HG02981 (cell line): ENCODE data around the gene TULP3.

Source experiments
- ATAC-seq: cut with Tn5 transposase; IDR thresholded peaks from one replicate; pipeline ENCODE4 v1.9.1; 2021; ENCODE audit warnings: mild to moderate bottlenecking, moderate library complexity; ENCODE audit not compliant: unreplicated experiment

Gene TULP3

DNA sequence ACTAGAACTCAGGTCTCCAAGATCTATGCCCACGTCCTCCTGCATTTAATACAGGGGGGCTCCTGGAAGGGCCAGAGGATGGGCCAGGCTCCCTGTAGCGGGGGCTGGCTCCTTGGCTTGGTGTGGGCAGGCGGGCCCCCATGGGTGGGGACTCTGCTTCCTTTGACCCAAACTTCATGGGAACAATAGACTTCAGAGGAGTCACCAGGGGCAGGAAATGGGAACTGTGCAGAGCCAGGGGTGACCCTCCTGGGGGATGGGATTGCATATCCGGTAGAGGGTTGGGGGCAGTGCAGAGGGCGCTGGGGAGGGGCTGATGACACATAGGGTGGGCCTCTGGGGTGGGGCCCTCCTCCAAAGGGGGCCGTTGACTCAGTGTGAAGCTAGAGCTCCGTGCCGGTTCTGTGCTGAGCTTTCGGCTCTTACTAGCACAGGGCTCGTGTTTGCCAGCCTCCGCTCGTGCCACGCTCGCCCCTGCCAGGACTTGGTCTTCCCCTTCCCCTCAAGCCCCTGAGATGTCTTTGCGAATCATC, 73.1 kb downstream of the TULP3 start:
- ATAC-seq, result no peak

DNA sequence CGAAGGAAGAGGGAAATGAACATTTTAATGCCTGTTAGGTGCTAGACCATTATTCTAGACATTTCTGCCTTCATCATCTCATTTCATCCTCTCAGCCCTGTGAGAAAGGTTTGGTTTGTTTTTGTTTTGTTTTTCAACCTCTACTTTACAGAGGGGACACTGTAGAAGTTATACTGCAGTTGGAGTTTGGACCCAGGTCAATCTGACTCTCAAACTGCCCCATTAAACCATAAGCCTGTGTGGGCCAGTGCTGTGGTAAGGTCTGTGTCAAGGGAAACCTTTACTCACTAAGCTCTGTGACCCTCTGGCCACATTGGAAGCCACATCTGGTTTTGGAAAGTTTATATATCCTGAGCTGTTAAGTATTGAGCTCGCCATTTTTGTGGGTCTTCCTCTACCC, 77.0 kb downstream of the TULP3 start:
- no peak for ATAC-seq

DNA sequence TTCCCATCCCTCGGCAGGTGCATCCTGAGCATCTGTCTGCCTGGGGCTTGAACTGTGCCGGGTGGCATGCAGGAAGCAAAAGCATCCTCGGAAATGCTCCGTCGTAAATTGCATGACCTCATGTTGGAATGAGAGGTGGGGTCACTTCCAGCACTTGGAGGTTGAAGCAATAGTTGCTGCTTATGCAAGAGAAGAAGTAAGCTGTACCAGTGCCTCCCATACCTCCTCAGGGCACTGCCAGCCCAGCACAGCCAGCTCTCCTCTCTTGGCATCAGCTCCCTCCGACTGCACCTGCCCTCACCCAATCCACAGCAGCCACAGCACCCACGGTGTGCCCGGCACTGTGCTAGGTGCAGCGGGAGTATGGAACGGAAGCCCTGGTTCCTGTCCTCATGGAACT, 80.1 kb downstream of the TULP3 start:
- no peak for ATAC-seq

DNA sequence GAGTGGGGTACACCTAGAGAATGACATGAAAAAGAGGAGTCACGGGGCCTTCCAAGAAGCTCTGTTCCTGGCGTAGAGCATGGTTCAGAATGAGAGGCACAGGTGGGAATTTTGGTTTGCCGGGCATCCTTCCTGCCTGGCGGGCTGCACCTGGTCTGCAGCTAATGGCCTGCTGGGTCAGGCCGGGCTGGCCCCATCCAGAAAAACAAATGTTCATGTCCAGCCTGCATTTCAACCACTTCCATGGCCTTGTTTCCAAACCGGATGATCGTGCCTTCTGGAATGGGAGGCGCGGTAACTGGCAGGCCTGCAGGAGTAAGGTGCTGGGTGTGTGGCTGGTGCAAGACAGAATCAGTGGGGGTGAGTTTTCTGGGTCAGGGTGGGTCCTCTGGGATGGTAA, 82.9 kb downstream of the TULP3 start:
- no peak for ATAC-seq

DNA sequence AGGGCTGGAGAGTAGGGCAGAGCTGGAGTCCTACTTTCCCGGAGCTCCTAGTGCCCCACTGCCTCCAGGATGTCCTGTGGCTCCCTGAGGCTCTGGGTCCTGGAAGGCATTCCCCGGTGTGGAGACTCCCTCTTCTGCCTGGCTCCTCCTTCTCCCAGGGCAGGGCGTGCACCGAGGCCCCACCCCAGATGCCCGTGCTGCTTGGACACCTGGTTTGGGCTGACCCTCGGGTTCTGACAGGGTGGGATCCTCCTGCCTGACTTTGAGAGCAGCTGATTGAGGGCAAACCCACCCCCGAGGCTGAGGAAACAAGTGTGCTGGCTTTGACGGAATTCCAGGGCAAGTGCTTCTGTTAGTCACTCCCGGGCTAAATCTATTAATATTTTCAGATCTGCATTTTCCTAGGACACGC, 83.9 kb downstream of the TULP3 start:
- no peak for ATAC-seq

DNA sequence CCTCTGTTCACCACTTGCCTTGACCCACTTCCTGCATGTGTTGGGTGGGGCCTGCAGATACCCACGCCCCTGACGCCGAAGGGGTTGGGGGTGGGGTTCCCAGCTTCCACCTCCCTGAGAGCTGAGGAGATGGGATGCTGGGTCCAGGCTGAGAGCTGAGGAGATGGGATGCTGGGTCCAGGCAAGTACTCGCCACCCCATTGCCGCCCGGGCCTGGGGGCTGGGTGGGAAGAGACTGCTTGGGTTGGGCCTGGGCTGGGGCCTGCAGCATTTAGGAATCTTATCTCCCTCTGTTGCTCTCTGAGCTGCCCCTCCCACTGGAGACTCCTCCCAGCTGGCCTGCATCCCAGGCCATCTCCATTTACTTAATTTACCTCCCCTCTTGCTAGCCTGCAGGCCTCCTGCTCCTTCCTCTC, 85.9 kb downstream of the TULP3 start:
- no peak for ATAC-seq

DNA sequence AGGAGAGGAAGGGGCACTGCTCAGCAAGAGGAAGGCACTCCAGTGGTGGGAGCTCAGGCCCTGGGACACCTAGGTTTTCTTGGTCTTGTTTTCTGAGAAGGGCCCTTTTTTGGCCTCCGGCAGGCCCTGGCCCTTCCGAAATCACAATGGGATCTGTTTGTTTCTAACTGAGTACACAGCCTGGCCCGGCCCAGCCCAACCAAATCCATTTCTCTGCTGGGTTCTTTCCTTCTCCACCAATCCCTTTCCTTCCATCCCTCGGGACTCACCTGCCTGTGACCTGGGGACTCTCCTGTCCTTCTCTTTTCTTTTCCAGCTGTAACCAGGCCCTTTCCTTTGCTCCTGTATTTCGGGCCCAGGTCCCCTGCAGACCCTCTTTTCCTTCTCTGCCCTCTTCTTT, 87.1 kb downstream of the TULP3 start:
- no peak for ATAC-seq

DNA sequence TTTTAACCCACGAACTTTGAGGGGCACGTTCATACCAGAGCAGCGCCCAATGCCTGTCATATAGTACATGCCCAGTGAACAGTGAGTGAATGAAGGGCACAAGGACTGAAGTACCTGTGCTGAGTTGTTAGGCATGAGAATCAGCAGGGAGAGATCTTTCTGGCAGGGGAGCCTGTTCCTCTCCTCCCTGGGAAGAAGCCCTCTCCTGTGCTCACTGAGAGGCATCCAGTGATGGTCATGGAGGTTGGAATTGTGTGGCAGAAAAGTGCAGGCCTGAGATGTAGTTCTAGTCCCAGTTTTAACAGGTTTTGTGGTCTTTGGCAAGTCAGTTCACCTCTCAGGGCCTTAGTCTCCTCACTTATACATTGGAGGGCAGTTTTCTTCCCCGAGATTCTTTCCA, 89.1 kb downstream of the TULP3 start:
- ATAC-seq, result no peak

DNA sequence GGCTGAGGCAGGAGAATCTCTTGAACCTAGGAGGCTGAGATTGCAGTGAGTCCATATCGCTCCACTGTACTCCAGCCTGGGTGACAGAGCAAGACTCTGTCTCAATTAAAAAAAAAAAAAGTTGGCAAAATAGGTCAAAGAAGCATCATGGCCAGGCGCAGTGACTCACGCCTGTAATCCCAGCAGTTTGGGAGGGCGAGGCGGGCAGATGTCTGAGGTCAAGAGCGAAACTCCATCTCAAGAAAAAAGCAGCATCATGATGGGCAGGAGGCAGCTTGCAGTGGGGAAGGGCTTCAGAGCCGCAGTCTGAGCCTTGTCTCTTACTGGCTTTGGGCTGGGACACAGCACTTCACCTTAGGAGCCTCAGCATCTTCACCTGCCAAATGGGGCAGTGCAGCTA, 89.9 kb downstream of the TULP3 start:
- ATAC-seq, result no peak

DNA sequence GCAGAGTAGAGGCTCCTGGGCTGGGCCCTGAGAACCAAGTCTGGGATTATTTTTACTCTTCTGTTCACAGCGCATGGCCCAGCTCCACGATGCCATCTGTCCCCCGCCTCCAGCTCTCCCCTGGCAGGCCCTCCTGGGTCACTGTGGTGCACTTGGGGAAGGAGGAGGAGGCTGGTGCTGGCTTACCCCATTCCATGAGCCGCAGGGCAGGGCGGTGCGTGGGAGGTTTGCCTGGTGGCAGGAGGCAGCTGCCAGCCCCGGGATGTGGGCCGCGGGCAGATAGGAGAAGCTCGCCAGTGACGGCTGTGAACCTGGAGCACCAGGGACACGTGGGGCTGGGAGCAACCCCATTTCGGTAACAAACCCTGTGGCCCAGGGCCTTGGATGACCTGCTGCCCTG, 91.7 kb downstream of the TULP3 start:
- no peak for ATAC-seq

DNA sequence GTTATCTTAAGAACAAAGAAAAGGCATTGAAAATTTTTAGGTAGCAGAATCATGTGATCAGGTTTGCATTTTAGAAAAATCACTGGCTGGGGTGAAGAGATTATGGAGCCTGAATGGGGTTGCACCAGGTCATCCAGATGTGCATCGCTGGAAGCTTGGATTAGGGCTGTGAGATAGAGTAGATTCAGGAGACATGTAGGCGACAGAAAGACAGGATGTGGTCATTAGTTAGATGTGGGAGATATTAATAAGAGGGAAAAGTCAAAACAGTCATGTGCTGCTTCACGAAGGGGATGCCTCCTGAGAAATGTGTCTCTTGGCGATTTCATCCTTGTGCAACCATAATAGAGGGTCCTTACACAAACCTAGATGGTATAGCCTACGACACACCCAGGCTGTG, 93.6 kb downstream of the TULP3 start:
- no peak for ATAC-seq

DNA sequence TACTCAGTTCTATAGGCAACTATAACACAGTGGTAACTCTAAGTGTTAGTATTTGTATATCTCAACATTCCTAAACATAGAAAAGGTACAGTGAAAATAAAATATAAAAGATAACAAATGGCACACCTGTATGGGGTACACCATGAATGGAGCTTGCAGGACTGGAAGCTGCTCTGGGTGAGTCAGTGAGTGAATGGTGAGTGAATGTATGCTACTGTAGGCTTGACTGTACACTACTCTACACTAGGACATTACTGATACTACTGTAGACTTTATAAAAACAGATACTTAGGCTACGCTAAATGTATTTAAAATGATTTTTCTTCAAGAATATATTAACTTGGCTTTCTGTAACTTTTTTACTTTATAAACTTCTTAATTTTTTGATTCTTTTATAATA, 94.0 kb downstream of the TULP3 start:
- no peak for ATAC-seq

DNA sequence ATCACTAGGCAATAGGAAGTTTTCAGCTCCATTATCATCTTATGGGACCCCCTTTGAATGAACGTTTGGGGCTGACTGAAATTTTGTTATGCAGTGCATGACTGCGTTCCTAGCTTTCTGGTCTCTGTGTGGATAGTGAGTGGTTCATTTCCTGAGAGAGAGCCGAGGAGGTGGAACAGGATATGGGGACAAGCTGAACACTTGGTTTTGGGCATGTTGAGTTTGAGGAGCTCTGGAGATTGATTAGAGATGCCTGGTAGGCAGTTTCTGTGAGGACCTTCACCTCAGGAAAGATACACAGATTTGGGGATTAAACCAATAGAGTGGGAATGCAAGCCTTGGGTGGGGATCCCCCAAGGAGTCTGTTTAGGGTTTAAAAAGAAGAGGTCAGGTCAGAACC, 96.2 kb downstream of the TULP3 start:
- ATAC-seq, result no peak

DNA sequence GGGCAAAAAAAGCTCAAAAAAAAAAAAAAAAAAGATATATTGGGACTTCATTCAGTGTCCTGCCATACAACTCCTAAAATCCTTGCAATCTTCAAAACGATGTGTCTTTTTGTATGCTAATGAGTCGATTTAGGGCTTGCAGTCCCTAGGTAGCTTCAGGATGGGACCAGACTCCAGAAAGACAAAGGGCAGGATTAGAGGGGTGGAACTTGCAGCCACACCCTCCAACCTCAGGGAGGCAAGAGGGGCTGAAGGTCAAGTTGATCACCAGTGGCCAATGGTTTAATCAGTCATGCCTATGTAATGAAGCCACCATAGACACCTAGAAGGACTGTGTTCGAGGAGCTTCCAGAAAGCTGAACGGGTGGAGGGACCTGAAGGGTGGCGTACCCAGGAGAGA, 97.8 kb downstream of the TULP3 start:
- no peak for ATAC-seq
